Mononuclear cell (primary cell): ENCODE data around the gene PKP3. TPM values are rescaled to one million over a fixed set of nuclear protein-coding genes. Genes with fewer than 3 reads are reported as not detected.
A peak's percentile ranks its signal among the peaks of the same experiment; 100 is the strongest.
"Not testable (repeated sequence)": the region's sequence is repeated elsewhere in the genome, so short reads cannot be mapped to it uniquely, and the experiment has no call there.

ENCODE experiments used
- H3K27me3 ChIP-seq: 2 replicates; pipeline ENCODE4 v1.6.0; 2011; ENCODE audit warnings: low read length, control low read depth; ENCODE audit not compliant: insufficient read depth
- H3K4me1 ChIP-seq: 2 replicates; pipeline ENCODE4 v1.5.1; 2011; ENCODE audit warnings: mild to moderate bottlenecking, low read length, control low read depth; ENCODE audit not compliant: insufficient read depth
- H3K4me3 ChIP-seq: 2 replicates; pipeline ENCODE4 v1.5.1; 2011; ENCODE audit warnings: mild to moderate bottlenecking, low read length, moderate library complexity
- H3K9me3 ChIP-seq: 2 replicates; pipeline ENCODE4 v1.5.1; 2011; ENCODE audit warnings: low read depth, mild to moderate bottlenecking, control low read depth, low read length
- total RNA-seq: library from RNA; depleted of rRNA; stranded (reverse); fragments of >200 nt; gene quantifications from one replicate; pipeline ENCODE4 v1.2.3, GENCODE V29; 2012

PKP3 gene
- total RNA-seq, 1 donor = not detected

DNA sequence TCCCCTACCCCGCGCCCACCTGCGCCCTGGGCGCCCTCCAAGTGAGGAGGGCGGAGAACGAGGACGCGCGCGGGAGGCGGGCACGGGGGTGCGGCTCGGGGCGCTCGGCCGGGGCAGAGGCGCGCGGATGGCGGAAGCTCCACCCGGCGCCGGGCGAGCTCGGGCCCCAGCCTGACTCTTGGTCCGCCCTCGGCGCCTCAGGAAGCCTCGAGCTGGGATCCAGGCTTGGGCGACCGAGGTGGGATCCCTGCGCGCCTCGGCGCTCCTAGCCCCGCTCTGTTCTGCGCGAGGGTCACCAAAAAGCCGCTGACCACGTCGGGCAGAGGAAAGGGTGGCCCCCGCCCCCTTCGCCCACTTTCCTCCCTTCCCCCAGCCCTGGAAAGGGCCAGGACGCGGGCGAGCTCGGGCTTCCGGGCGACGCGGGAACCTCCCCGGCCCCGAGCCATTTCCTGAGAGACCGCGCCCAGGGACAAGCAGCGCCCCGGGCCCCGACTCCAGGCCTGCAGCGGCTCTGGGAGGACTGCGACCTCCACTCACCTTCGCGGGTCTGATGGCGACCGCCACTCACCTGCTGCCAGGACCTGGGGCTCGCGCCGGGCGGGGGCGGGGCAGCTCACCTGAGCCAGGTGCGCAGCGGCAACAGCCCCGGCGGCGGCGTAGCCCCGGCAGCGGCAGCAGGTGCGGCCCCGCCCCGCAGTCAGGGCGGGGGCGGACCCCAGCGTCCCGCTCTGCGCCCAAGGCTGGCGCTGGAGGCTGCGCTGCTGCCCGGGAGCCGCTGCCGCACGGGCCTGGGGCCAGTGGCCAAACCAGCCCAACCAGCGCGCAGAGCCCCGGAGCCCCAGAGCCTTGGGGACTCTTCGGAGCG lies 23.0 kb downstream of the PKP3 start:
- H3K4me3 ChIP-seq = peak overlapping the region; percentile 52
- H3K27me3 ChIP-seq = no peaks in the 10 kb centered on the region
- no peaks in the 10 kb centered on the region for H3K9me3 ChIP-seq
- H3K4me1 ChIP-seq = peaks cover 41% of the 10 kb centered on the region

GRCh38 chr11:417652-418342 lies 23.8 kb downstream of the PKP3 start:
- no peak overlapping the region for H3K4me3 ChIP-seq
- H3K9me3 ChIP-seq = no peaks in the 10 kb centered on the region
- H3K4me1 ChIP-seq = peaks cover 38% of the 10 kb centered on the region
- H3K27me3 ChIP-seq = no peaks in the 10 kb centered on the region

DNA sequence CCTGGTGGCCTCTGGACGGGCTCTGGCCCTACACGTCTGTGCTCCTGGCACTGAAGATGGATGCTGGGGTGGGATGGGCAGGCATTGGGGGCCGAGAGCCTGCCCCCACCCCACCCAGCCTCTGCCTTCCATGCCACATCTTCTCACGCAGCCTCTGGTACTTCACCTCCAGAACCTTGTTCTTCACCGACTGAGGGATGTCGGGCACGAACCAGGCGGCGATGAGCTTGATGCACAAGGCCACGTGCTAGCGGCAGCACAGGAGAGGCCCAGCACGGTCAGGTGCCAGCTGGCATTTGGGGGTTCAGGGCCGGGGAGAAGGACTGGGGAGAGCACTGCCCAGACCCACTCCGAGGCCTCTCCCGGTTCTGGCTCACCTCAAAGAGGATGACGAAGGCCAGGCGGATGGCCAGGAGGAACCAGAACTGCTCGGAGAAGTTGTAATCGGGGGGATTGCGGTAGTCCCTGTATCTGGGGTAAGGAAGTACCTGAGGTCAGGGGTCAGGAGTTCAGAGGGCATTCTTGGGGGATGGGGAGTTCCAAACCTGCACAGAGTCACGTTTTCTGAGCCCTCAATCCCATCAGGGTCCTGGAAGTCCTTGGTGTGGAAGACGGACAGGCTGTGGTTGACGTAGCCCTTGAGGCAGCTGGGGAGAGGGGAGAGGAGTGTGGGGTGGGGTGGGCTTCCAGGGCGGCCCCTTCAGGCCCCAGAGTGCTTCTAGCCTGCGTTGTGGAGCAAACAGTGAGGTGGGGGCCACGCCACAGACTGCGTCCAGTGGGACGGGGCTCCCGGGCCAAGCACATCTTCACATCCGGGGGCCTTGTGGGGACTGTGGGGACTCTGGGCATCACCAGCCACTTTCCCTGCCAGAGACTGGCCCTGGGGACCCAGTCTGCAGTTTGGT lies 24.6 kb downstream of the PKP3 start:
- Histone ChIP-seq H3K27me3 (no peaks in the 10 kb centered on the region), H3K4me1 (peaks cover 30% of the 10 kb centered on the region), H3K9me3 (no peaks in the 10 kb centered on the region), H3K4me3 (no peak overlapping the region)

GRCh38 chr11:419248-420005 lies 25.4 kb downstream of the PKP3 start:
- H3K27me3 ChIP-seq = no peaks in the 10 kb centered on the region
- no peak overlapping the region for H3K4me3 ChIP-seq
- no peaks in the 10 kb centered on the region for H3K9me3 ChIP-seq

GRCh38 chr11:420054-420910 lies 26.3 kb downstream of the PKP3 start:
- Histone ChIP-seq H3K4me1 (peaks cover 20% of the 10 kb centered on the region), H3K9me3 (no peaks in the 10 kb centered on the region), H3K4me3 (no peak overlapping the region), H3K27me3 (no peaks in the 10 kb centered on the region)

More at GRCh38 chr11:419248-420005, 25.4 kb downstream of the PKP3 start:
- peaks cover 26% of the 10 kb centered on the region for H3K4me1 ChIP-seq

DNA sequence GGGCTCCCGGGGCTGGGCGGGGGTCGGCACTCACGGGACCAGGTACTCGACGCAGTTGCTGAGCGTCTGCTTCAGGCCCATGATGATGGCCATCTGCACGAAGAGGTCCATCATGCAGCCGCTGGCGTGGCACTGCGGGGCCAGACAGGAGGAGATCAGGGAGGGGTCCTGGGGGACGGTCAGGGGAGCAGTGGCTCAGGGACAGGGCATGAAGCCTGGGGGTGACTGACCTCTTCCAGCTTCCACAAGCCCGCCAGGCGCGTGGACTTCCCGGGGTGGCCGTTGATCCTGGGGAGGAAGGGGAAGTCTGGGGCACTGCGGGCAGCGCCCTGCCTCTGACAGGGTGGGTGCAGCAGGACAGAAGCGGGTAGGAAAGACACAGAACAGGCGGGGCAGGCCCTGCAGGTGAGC lies 26.9 kb downstream of the PKP3 start:
- Histone ChIP-seq H3K4me1 (peaks cover 14% of the 10 kb centered on the region), H3K27me3 (no peaks in the 10 kb centered on the region), H3K9me3 (no peaks in the 10 kb centered on the region), H3K4me3 (no peak overlapping the region)

- Histone ChIP-seq H3K4me1 (peaks cover 6% of the 10 kb centered on the region), H3K27me3 (no peaks in the 10 kb centered on the region), H3K9me3 (no peaks in the 10 kb centered on the region), H3K4me3 (no peak overlapping the region)
These were observed 28.2 kb downstream of the PKP3 start for GRCh38 chr11:422249-422656.

DNA sequence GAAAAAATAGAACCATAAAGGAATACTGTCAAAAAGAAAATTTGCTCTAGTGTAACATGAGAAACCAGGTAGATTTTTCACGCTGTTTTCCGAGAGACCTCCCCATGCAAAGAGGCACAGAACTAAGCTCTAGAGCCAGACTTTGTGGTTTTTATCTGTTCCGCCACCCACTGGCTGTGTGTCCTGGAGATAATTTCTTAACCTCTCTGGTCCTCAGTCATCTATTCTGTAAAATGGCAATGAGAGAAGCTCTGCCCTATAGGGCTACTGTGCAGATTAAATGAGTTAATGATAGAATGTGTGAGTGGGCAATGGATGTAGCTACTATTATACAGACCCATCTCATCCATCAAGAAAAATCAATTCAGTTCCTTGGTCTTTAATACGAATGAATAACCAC lies 30.2 kb downstream of the PKP3 start:
- Histone ChIP-seq H3K4me1 (no peaks in the 10 kb centered on the region), H3K9me3 (no peaks in the 10 kb centered on the region), H3K27me3 (no peaks in the 10 kb centered on the region), H3K4me3 (no peak overlapping the region)

- not testable (repeated sequence) for H3K4me1 ChIP-seq, H3K9me3 ChIP-seq, H3K27me3 ChIP-seq, H3K4me3 ChIP-seq
These were observed 30.8 kb downstream of the PKP3 start for GRCh38 chr11:424766-425165.

DNA sequence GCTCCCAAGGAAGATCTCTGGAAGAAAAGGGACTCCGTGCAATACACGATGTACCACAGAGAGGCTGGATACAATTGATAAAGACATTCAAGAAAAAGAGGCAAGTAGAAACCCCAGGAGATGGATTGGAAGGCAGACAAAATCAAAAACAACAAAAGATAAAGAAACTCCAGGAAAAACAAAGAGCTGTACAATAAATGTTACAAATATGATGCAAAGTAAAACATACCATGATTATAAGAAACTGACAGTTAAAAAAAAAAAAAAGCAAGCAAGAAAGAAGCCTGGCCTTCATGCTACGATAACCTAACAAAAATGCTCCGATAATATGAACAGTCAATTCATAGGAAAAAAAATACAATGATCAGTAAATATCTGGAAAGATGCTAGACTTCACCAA lies 31.3 kb downstream of the PKP3 start:
- Histone ChIP-seq H3K4me1 (no peaks in the 10 kb centered on the region), H3K4me3 (no peak overlapping the region), H3K9me3 (no peaks in the 10 kb centered on the region), H3K27me3 (no peaks in the 10 kb centered on the region)

GRCh38 chr11:426851-427250 lies 32.8 kb downstream of the PKP3 start:
- Histone ChIP-seq H3K9me3 (no peaks in the 10 kb centered on the region), H3K4me3 (no peak overlapping the region), H3K27me3 (no peaks in the 10 kb centered on the region), H3K4me1 (no peaks in the 10 kb centered on the region)

- no peaks in the 10 kb centered on the region for H3K4me1 ChIP-seq
These were observed 34.3 kb downstream of the PKP3 start for GRCh38 chr11:428295-428694.

GRCh38 chr11:429391-429790 lies 35.4 kb downstream of the PKP3 start:
- Histone ChIP-seq H3K27me3 (no peaks in the 10 kb centered on the region), H3K4me1 (no peaks in the 10 kb centered on the region), H3K9me3 (no peaks in the 10 kb centered on the region)

More at GRCh38 chr11:428295-428694, 34.3 kb downstream of the PKP3 start:
- H3K9me3 ChIP-seq = no peaks in the 10 kb centered on the region
- no peaks in the 10 kb centered on the region for H3K27me3 ChIP-seq
- H3K4me3 ChIP-seq = no peak overlapping the region

More at GRCh38 chr11:429391-429790, 35.4 kb downstream of the PKP3 start:
- no peak overlapping the region for H3K4me3 ChIP-seq
